NCI-H2029 treated with DMSO at 0.1 percent for 48 hours (cell line): Measurements from ENCODE around the gene RBKS.
"Not testable (repeated sequence)": the region's sequence is repeated elsewhere in the genome, so short reads cannot be mapped to it uniquely, and the experiment has no call there.

Experiments
- DNase-seq: peaks from one replicate; lab custom pipeline; 2025; lab: John Stamatoyannopoulos, UW

Gene RBKS

GRCh38 chr2:27871802-27872201 lies 18.4 kb downstream of the RBKS start:
- DNase-seq, result no peak

- no peak for DNase-seq
Measured at GRCh38 chr2:27870724-27871123, 19.5 kb downstream of the RBKS start.

- DNase-seq, result no peak
Measured at GRCh38 chr2:27869763-27870162, 20.4 kb downstream of the RBKS start.

- no peak for DNase-seq
Measured at GRCh38 chr2:27866237-27866636, 23.9 kb downstream of the RBKS start.

GRCh38 chr2:27863955-27864354 lies 26.2 kb downstream of the RBKS start:
- not testable (repeated sequence) for DNase-seq

- no peak for DNase-seq
Measured at GRCh38 chr2:27863146-27863545, 27.0 kb downstream of the RBKS start.

- no peak for DNase-seq
Measured at GRCh38 chr2:27860111-27860510, 30.1 kb downstream of the RBKS start.

- DNase-seq, result no peak
Measured at GRCh38 chr2:27857417-27858172, 32.6 kb downstream of the RBKS start.

GRCh38 chr2:27856956-27857355 lies 33.2 kb downstream of the RBKS start:
- no peak for DNase-seq

- no peak for DNase-seq
Measured at GRCh38 chr2:27856386-27856785, 33.8 kb downstream of the RBKS start.

GRCh38 chr2:27855476-27855875 lies 34.7 kb downstream of the RBKS start:
- no peak for DNase-seq

- DNase-seq, result no peak
Measured at GRCh38 chr2:27854229-27854862, 35.8 kb downstream of the RBKS start.

- DNase-seq, result no peak
Measured at GRCh38 chr2:27852691-27853090, 37.5 kb downstream of the RBKS start.

GRCh38 chr2:27849558-27850205 lies 40.5 kb downstream of the RBKS start:
- DNase-seq, result no peak

GRCh38 chr2:27847333-27847732 lies 42.9 kb downstream of the RBKS start:
- no peak for DNase-seq

GRCh38 chr2:27844821-27845255 lies 45.3 kb downstream of the RBKS start:
- no peak for DNase-seq

GRCh38 chr2:27843992-27844391 lies 46.2 kb downstream of the RBKS start:
- DNase-seq, result no peak

GRCh38 chr2:27842894-27843293 lies 47.3 kb downstream of the RBKS start:
- no peak for DNase-seq

- DNase-seq, result no peak
Measured at GRCh38 chr2:27839022-27839618, 51.1 kb downstream of the RBKS start.

GRCh38 chr2:27838502-27838901 lies 51.7 kb downstream of the RBKS start:
- DNase-seq, result no peak

GRCh38 chr2:27833931-27834330 lies 56.3 kb downstream of the RBKS start:
- no peak for DNase-seq

GRCh38 chr2:27832396-27832795 lies 57.8 kb downstream of the RBKS start:
- DNase-seq, result no peak
